ENCODE measurements around the gene CAPN8. TPM values are rescaled to one million over a fixed set of nuclear protein-coding genes. Genes with fewer than 3 reads are reported as not detected.

CAPN8 gene
- total RNA-seq, 1 donor from 2014 or later = 83.5 TPM

- H3K27me3 ChIP-seq = no peaks in the 10 kb centered on the region
- no peak overlapping the region for H3K4me3 ChIP-seq
- no peak for DNase-seq
- intact Hi-C loops (cut with DNase I) = loop anchor here (5.0 kb wide), 1 partner anchor 57 kb away; no protein-coding TSS in a partner anchor
- H3K4me1 ChIP-seq = no peaks in the 10 kb centered on the region
- TF ChIP-seq CTCF (IDR thresholded peaks at IDR 0.05) = no peak
- no peaks in the 10 kb centered on the region for H3K36me3 ChIP-seq
- H3K9me3 ChIP-seq = no peaks in the 10 kb centered on the region
- ATAC-seq = no peak
- H3K27ac ChIP-seq = no peak overlapping the region
Measured at GRCh38 chr1:223695014-223695548, 29.6 kb upstream of the CAPN8 start.

- H3K36me3 ChIP-seq = no peaks in the 10 kb centered on the region
- no peak overlapping the region for H3K27ac ChIP-seq
- ATAC-seq (no peak), DNase-seq (no peak)
- no peak for TF ChIP-seq CTCF (IDR thresholded peaks at IDR 0.05)
- no peaks in the 10 kb centered on the region for H3K9me3 ChIP-seq
- intact Hi-C loops (cut with DNase I) = no loop called here
- H3K4me1 ChIP-seq = no peaks in the 10 kb centered on the region
- H3K27me3 ChIP-seq = no peaks in the 10 kb centered on the region
- H3K4me3 ChIP-seq = no peak overlapping the region
Measured at GRCh38 chr1:223691121-223691520, 25.6 kb upstream of the CAPN8 start.

GRCh38 chr1:223684488-223684792 is 18.9 kb upstream of the CAPN8 start:
- Histone ChIP-seq H3K36me3 (no peaks in the 10 kb centered on the region), H3K4me1 (no peaks in the 10 kb centered on the region), H3K27ac (no peak overlapping the region), H3K27me3 (no peaks in the 10 kb centered on the region), H3K9me3 (no peaks in the 10 kb centered on the region), H3K4me3 (no peak overlapping the region)
- no peak for TF ChIP-seq CTCF (IDR thresholded peaks at IDR 0.05)
- no peak for ATAC-seq
- DNase-seq = no peak
- intact Hi-C loops (cut with DNase I) = no loop called here

GRCh38 chr1:223683586-223684487 is 18.3 kb upstream of the CAPN8 start:
- ATAC-seq (peak; percentile 85), DNase-seq (no peak)
- Histone ChIP-seq H3K36me3 (no peaks in the 10 kb centered on the region), H3K4me3 (no peak overlapping the region), H3K27me3 (no peaks in the 10 kb centered on the region), H3K4me1 (no peaks in the 10 kb centered on the region), H3K9me3 (no peaks in the 10 kb centered on the region), H3K27ac (no peak overlapping the region)
- peak; percentile 56 for TF ChIP-seq CTCF (IDR thresholded peaks at IDR 0.05)
- intact Hi-C loops (cut with DNase I) = no loop called here

- Histone ChIP-seq H3K9me3 (no peaks in the 10 kb centered on the region), H3K27ac (no peak overlapping the region), H3K36me3 (no peaks in the 10 kb centered on the region), H3K4me1 (no peaks in the 10 kb centered on the region), H3K4me3 (no peak overlapping the region), H3K27me3 (no peaks in the 10 kb centered on the region)
- DNase-seq = no peak
- no peak for ATAC-seq
- TF ChIP-seq CTCF (IDR thresholded peaks at IDR 0.05) = no peak
- intact Hi-C loops (cut with DNase I) = no loop called here
Measured at GRCh38 chr1:223682502-223682901, 17.0 kb upstream of the CAPN8 start.

Measured in upper lobe of right lung (tissue), 1 donor.